DOHH2 (cell line): Measurements from ENCODE around the gene DHX16.

Experiments used
- H3F3A ChIP-seq: fragments of 200-600 bp; sonication (generic), shearing (Covaris generic); 2 replicates; pipeline ENCODE4 v1.6.0; 2016; ENCODE audit warnings: antibody characterized with exemption, mild to moderate bottlenecking; ENCODE audit not compliant: control insufficient read depth, insufficient read depth
- H3K27ac ChIP-seq: fragments of 200-600 bp; sonication (generic); 2 replicates; pipeline ENCODE4 v1.5.1; 2014; ENCODE audit warnings: low read depth, mild to moderate bottlenecking, low read length, moderate library complexity
- H3K27me3 ChIP-seq: fragments of 200-600 bp; sonication (generic); 2 replicates; pipeline ENCODE4 v1.6.1; 2014; ENCODE audit warnings: mild to moderate bottlenecking, low read length, mixed read lengths; ENCODE audit not compliant: control insufficient read depth
- H3K36me3 ChIP-seq: fragments of 200-600 bp; sonication (generic); 2 replicates; pipeline ENCODE4 v1.6.1; 2014; ENCODE audit warnings: mild to moderate bottlenecking, low read length, moderate library complexity, mixed read lengths; ENCODE audit not compliant: control insufficient read depth
- H3K4me1 ChIP-seq: fragments of 200-600 bp; sonication (generic); 2 replicates; pipeline ENCODE4 v1.6.1; 2014; ENCODE audit warnings: mild to moderate bottlenecking, low read length, mixed read lengths; ENCODE audit not compliant: control insufficient read depth
- H3K4me2 ChIP-seq: fragments of 200-600 bp; sonication (generic); 2 replicates; pipeline ENCODE4 v1.6.0; 2014; ENCODE audit warnings: mild to moderate bottlenecking, low read length, moderate library complexity
- H3K4me3 ChIP-seq: fragments of 200-600 bp; sonication (generic); 2 replicates; pipeline ENCODE4 v1.5.1; 2014; ENCODE audit warnings: mild to moderate bottlenecking, low read length, mixed read lengths
- H3K79me2 ChIP-seq: fragments of 200-600 bp; sonication (generic); 2 replicates; pipeline ENCODE4 v1.6.1; 2014; ENCODE audit warnings: mild to moderate bottlenecking, low read length, mixed read lengths; ENCODE audit not compliant: control insufficient read depth
- H3K9me2 ChIP-seq: fragments of 200-600 bp; sonication (generic); replicated peaks from 2 replicates; pipeline ENCODE4 v1.6.1; 2014; ENCODE audit warnings: mild to moderate bottlenecking, low read length, mixed read lengths; ENCODE audit not compliant: control insufficient read depth
- H3K9me3 ChIP-seq: fragments of 200-600 bp; sonication (generic); 2 replicates; pipeline ENCODE4 v1.6.1; 2014; ENCODE audit warnings: antibody characterized with exemption, low read length, mixed read lengths; ENCODE audit not compliant: control insufficient read depth, insufficient read depth
- H4K20me1 ChIP-seq: fragments of 200-600 bp; sonication (generic); 2 replicates; pipeline ENCODE4 v1.6.0; 2014; ENCODE audit warnings: low read depth, mild to moderate bottlenecking, antibody characterized with exemption, low read length, moderate library complexity; ENCODE audit not compliant: control insufficient read depth, insufficient read depth
- CTCF ChIP-seq: fragments of 200-600 bp; sonication (generic); IDR thresholded peaks from one replicate; pipeline ENCODE4 v1.5.1; 2014; ENCODE audit warnings: antibody characterized with exemption, mild to moderate bottlenecking, low read depth, low read length; ENCODE audit not compliant: poor library complexity, severe bottlenecking
- EZH2phosphoT487 ChIP-seq: fragments of 200-600 bp; sonication (generic); IDR thresholded peaks from 2 replicates; pipeline ENCODE4 v1.6.1; 2017; ENCODE audit warnings: borderline replicate concordance, mild to moderate bottlenecking, antibody characterized with exemption, low read length, moderate library complexity, mixed read lengths

The DHX16 gene

GRCh38 chr6:30717129-30717844 lies 44.5 kb upstream of the DHX16 start, which contains the start of gene MDC1:
Gene MDC1 (minus strand): TSS chr6:30717281. CDS start chr6:30715175, 2,106 bp downstream.
- Histone ChIP-seq H4K20me1 (peaks cover 4% of the 10 kb centered on the region; the same call in 1 of the 2 replicates), H3K4me1 (peaks cover 39% of the 10 kb centered on the region), H3K9me2 (no peaks in the 10 kb centered on the region), H3K36me3 (peaks cover 76% of the 10 kb centered on the region), H3K9me3 (no peaks in the 10 kb centered on the region), H3K27ac (peak within 1 kb of the TSS; percentile 100), H3K79me2 (peaks cover 65% of the 10 kb centered on the region), H3K4me3 (peak within 1 kb of the TSS; percentile 88), H3K4me2 (peak within 1 kb of the TSS; percentile 97), H3K27me3 (no peaks in the 10 kb centered on the region), H3F3A (peaks cover 30% of the 10 kb centered on the region)
- TF ChIP-seq EZH2phosphoT487 (no peak), CTCF (no peak)

- Histone ChIP-seq H3K9me3 (no peaks in the 10 kb centered on the region), H3F3A (peaks cover 26% of the 10 kb centered on the region), H3K36me3 (peaks cover 76% of the 10 kb centered on the region), H4K20me1 (peaks cover 4% of the 10 kb centered on the region; the same call in 1 of the 2 replicates), H3K4me2 (peak overlapping the region; percentile 96), H3K9me2 (no peaks in the 10 kb centered on the region), H3K27ac (peak overlapping the region; percentile 100), H3K27me3 (no peaks in the 10 kb centered on the region), H3K4me3 (peak overlapping the region; percentile 88), H3K4me1 (peaks cover 43% of the 10 kb centered on the region), H3K79me2 (peaks cover 60% of the 10 kb centered on the region)
- TF ChIP-seq EZH2phosphoT487 (no peak), CTCF (no peak)
Measured at GRCh38 chr6:30716879-30717128, 44.0 kb upstream of the DHX16 start.

- Histone ChIP-seq H3K4me3 (no peak overlapping the region), H3K27ac (no peak overlapping the region), H3K9me2 (no peaks in the 10 kb centered on the region), H3K9me3 (no peaks in the 10 kb centered on the region), H3K4me2 (no peak overlapping the region), H4K20me1 (no peaks in the 10 kb centered on the region), H3K4me1 (peaks cover 40% of the 10 kb centered on the region), H3K79me2 (peaks cover 38% of the 10 kb centered on the region), H3K36me3 (peaks cover 77% of the 10 kb centered on the region), H3F3A (peaks cover 10% of the 10 kb centered on the region), H3K27me3 (no peaks in the 10 kb centered on the region)
- no peak for TF ChIP-seq CTCF
Measured at GRCh38 chr6:30714263-30714662, 41.5 kb upstream of the DHX16 start.
